SK-N-SH (cell line): Measurements from ENCODE around the gene PCSK6. TPM values are rescaled to one million over a fixed set of nuclear protein-coding genes. Genes with fewer than 3 reads are reported as not detected.

ENCODE experiments used
- CTCF ChIA-PET: fragments of 300-600, 350-600 bp; formaldehyde crosslinking; extraction: SDS; loops from one replicate; lab custom pipeline; 2021; lab: Yijun Ruan, JAX
- POLR2A ChIA-PET: fragments of 350-600 bp; sonication (Branson Sonifier 250); formaldehyde crosslinking; extraction: SDS; loops from one replicate; lab custom pipeline; 2020; ENCODE audit warnings: antibody characterized with exemption, inconsistent platforms; lab: Yijun Ruan, JAX
- DNase-seq: peaks from one replicate; pipeline ENCODE4 v3.0.0; 2012
- H2AFZ ChIP-seq: fragments of 200-600 bp; sonication (generic); 2 replicates; pipeline ENCODE4 v1.8.1; 2016; ENCODE audit warnings: antibody characterized with exemption, mild to moderate bottlenecking, low read depth
- H3F3A ChIP-seq: fragments of 200-600 bp; sonication (generic); replicated peaks from 2 replicates; pipeline ENCODE3; 2016; ENCODE audit warnings: antibody characterized with exemption, mild to moderate bottlenecking; ENCODE audit not compliant: insufficient read depth
- H3K27ac ChIP-seq, 2 experiments: fragments of 200-500 bp in 1 of 2; fragments of 200-600 bp in 1 of 2; sonication (Bioruptor generic) in 1 of 2; sonication (generic), shearing (Covaris generic) in 1 of 2; 2 replicates each; pipeline versions ENCODE4 v1.5.1 to v1.6.1; 2014 to 2016; ENCODE audit warnings: low read depth in 2 of 2, inconsistent platforms in 1 of 2, low read length in 1 of 2, mild to moderate bottlenecking in 1 of 2, mixed read lengths in 1 of 2
- H3K27me3 ChIP-seq: fragments of 200-600 bp; sonication (generic), shearing (Covaris generic); 2 replicates; pipeline ENCODE4 v1.6.1; 2016; ENCODE audit warnings: mixed run types; ENCODE audit not compliant: insufficient read depth
- H3K36me3 ChIP-seq, 2 experiments: fragments of 200-500 bp in 1 of 2; fragments of 200-600 bp in 1 of 2; sonication (Bioruptor generic) in 1 of 2; sonication (generic) in 1 of 2; replicated peaks in 1 of 2; 2 replicates each; pipeline versions ENCODE3 to v1.5.1; 2014 to 2016; ENCODE audit warnings: low read length in 1 of 2, mild to moderate bottlenecking in 1 of 2; ENCODE audit not compliant: insufficient read depth in 2 of 2, control insufficient read depth in 1 of 2
- H3K4me1 ChIP-seq, 2 experiments: fragments of 200-500 bp in 1 of 2; fragments of 200-600 bp in 1 of 2; sonication (Bioruptor generic) in 1 of 2; sonication (generic), shearing (Covaris generic) in 1 of 2; 2 replicates each; pipeline versions ENCODE4 v1.5.1 to v1.6.1; 2014 to 2016; ENCODE audit warnings: low read depth in 1 of 2, low read length in 1 of 2, mixed run types in 1 of 2; ENCODE audit not compliant: insufficient read depth in 2 of 2, control insufficient read depth in 1 of 2
- H3K4me2 ChIP-seq: fragments of 200-600 bp; sonication (generic), shearing (Covaris generic); 2 replicates; pipeline ENCODE4 v1.6.1; 2017; ENCODE audit warnings: mixed run types
- H3K4me3 ChIP-seq, 2 experiments: fragments of 200-500 bp in 1 of 2; fragments of 200-600 bp in 1 of 2; sonication (Bioruptor generic) in 1 of 2; sonication (generic), shearing (Covaris generic) in 1 of 2; 2 replicates each; pipeline versions ENCODE4 v1.5.1 to v1.8.1; 2014 to 2016; ENCODE audit warnings: low read depth in 2 of 2, inconsistent platforms in 1 of 2, low read length in 1 of 2, mild to moderate bottlenecking in 1 of 2, mixed read lengths in 1 of 2, moderate library complexity in 1 of 2
- H3K79me2 ChIP-seq: fragments of 200-600 bp; sonication (generic); 2 replicates; pipeline ENCODE4 v1.8.1; 2017; ENCODE audit warnings: mild to moderate bottlenecking; ENCODE audit not compliant: insufficient read depth
- H3K9ac ChIP-seq: fragments of 200-600 bp; sonication (generic); 2 replicates; pipeline ENCODE4 v1.6.1; 2017; ENCODE audit warnings: mixed run types
- H3K9me2 ChIP-seq: fragments of 200-600 bp; sonication (generic); 2 replicates; pipeline ENCODE4 v1.6.1; 2017; ENCODE audit warnings: mixed run types
- H3K9me3 ChIP-seq: fragments of 200-600 bp; sonication (generic); 2 replicates; pipeline ENCODE4 v1.6.1; 2017; ENCODE audit warnings: mixed run types, mild to moderate bottlenecking, moderate library complexity
- H4K20me1 ChIP-seq: fragments of 200-600 bp; sonication (generic); 2 replicates; pipeline ENCODE4 v1.6.1; 2017; ENCODE audit warnings: mild to moderate bottlenecking, mixed run types; ENCODE audit not compliant: insufficient read depth
- CHD2 ChIP-seq: fragments of 150-350 bp; IDR thresholded peaks from 2 replicates; pipeline ENCODE4 v1.6.1; 2018; ENCODE audit warnings: low read length; ENCODE audit not compliant: partially characterized antibody
- ELF1 ChIP-seq: IDR thresholded peaks from 2 replicates; pipeline ENCODE4 v1.4.0; 2012
- FOSL2 ChIP-seq: IDR thresholded peaks from 2 replicates; pipeline ENCODE4 v1.4.0; 2012; ENCODE audit warnings: low read depth, mild to moderate bottlenecking, moderate library complexity, borderline replicate concordance
- FOXJ3 ChIP-seq: sonication (generic); formaldehyde crosslinking; IDR thresholded peaks from 2 replicates; pipeline ENCODE4 v1.5.1; 2020; ENCODE audit warnings: mild to moderate bottlenecking, missing genetic modification reagents
- GABPA ChIP-seq: IDR thresholded peaks from 2 replicates; pipeline ENCODE4 v1.4.0; 2012; ENCODE audit warnings: low read depth, mild to moderate bottlenecking
- GATA2 ChIP-seq: sonication (generic); formaldehyde crosslinking; IDR thresholded peaks from 2 replicates; pipeline ENCODE4 v1.5.0; 2020; ENCODE audit warnings: mild to moderate bottlenecking, missing genetic modification reagents
- JUND ChIP-seq: IDR thresholded peaks from 2 replicates; pipeline ENCODE4 v1.4.0; 2012
- MEF2A ChIP-seq: IDR thresholded peaks from 2 replicates; pipeline ENCODE4 v1.4.0; 2012; ENCODE audit warnings: low read depth, borderline replicate concordance
- NFIC ChIP-seq: IDR thresholded peaks from 2 replicates; pipeline ENCODE4 v1.4.0; 2012; ENCODE audit warnings: borderline replicate concordance
- NRF1 ChIP-seq: IDR thresholded peaks from 2 replicates; pipeline ENCODE4 v1.6.1; 2012; ENCODE audit warnings: low read depth, mild to moderate bottlenecking, low read length
- TAF1 ChIP-seq: IDR thresholded peaks from 2 replicates; pipeline ENCODE4 v1.6.1; 2012; ENCODE audit warnings: low read depth, mild to moderate bottlenecking, low read length, moderate library complexity, borderline replicate concordance
- TCF12 ChIP-seq: IDR thresholded peaks from 2 replicates; pipeline ENCODE4 v1.4.0; 2012
- YY1 ChIP-seq: IDR thresholded peaks from 2 replicates; pipeline ENCODE4 v1.4.0; 2012; ENCODE audit warnings: low read depth, mild to moderate bottlenecking
- WGBS: methylation state at CpG from one replicate; pipeline ENCODE4 v1.1.6; 2017; ENCODE audit warnings: low lambda C conversion rate; 5-methylcytosine and 5-hydroxymethylcytosine counted together
- polyA plus RNA-seq, 3 experiments: library from polyadenylated mRNA; depleted of rRNA; stranded (reverse); fragments of >200 nt; gene quantifications; 2 replicates each; pipeline ENCODE4 v1.2.3, GENCODE V29; 2012
- TF ChIP-seq, protein P1 (sequence below): IDR thresholded peaks from 2 replicates; pipeline ENCODE4; 2012
- TF ChIP-seq, protein P2 (sequence below): IDR thresholded peaks from 2 replicates; pipeline ENCODE4 v1.4.0; 2012; ENCODE audit warnings: low read depth, borderline replicate concordance
- TF ChIP-seq, protein P3 (sequence below): IDR thresholded peaks from 2 replicates; pipeline ENCODE4 v1.4.0; 2012; ENCODE audit warnings: low read depth
- TF ChIP-seq, protein P4 (sequence below): IDR thresholded peaks from 2 replicates; pipeline ENCODE4 v1.6.1; 2012; ENCODE audit warnings: mild to moderate bottlenecking, low read depth, low read length, moderate library complexity

PCSK6 gene
- polyA plus RNA-seq, 1 of the 3 experiments (the other 2 are of a cell fraction): 0.03 TPM

DNA sequence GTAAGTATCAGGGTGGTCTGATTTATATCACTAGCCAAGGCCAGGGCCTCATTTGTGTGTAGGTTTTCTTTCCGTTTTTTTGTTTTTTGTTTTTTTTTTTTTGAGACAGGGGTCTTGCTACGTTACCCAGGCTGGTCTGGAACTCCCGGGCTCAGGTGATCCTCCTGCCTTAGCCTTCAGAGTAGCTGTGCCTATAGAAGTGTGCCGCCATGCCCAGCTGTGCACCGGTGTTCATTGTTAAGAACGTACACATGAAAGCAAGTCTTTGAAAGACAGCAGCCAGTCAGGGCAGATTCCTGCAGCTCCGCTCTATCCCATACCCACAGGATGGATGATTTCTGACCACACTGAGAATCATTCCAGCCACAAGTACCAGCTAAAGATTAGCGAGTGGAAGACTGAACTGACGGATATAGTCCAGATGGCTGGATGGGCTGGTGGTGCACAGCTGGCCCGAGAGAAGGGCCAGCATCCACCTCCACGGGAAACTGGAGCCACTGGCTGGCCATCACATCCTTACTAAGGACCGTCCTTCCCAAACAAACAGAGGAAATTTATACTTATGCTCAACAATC lies 95.4 kb downstream of the PCSK6 start (continued):
- TF ChIP-seq, protein P1, sequence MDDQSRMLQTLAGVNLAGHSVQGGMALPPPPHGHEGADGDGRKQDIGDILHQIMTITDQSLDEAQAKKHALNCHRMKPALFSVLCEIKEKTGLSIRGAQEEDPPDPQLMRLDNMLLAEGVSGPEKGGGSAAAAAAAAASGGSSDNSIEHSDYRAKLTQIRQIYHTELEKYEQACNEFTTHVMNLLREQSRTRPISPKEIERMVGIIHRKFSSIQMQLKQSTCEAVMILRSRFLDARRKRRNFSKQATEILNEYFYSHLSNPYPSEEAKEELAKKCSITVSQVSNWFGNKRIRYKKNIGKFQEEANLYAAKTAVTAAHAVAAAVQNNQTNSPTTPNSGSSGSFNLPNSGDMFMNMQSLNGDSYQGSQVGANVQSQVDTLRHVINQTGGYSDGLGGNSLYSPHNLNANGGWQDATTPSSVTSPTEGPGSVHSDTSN: no peak
- TF ChIP-seq, protein P2, sequence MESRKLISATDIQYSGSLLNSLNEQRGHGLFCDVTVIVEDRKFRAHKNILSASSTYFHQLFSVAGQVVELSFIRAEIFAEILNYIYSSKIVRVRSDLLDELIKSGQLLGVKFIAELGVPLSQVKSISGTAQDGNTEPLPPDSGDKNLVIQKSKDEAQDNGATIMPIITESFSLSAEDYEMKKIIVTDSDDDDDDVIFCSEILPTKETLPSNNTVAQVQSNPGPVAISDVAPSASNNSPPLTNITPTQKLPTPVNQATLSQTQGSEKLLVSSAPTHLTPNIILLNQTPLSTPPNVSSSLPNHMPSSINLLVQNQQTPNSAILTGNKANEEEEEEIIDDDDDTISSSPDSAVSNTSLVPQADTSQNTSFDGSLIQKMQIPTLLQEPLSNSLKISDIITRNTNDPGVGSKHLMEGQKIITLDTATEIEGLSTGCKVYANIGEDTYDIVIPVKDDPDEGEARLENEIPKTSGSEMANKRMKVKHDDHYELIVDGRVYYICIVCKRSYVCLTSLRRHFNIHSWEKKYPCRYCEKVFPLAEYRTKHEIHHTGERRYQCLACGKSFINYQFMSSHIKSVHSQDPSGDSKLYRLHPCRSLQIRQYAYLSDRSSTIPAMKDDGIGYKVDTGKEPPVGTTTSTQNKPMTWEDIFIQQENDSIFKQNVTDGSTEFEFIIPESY: no peak
- TF ChIP-seq CHD2 (no peak), NRF1 (no peak)
- TF ChIP-seq, all 33 proteins: peak for 0

DNA sequence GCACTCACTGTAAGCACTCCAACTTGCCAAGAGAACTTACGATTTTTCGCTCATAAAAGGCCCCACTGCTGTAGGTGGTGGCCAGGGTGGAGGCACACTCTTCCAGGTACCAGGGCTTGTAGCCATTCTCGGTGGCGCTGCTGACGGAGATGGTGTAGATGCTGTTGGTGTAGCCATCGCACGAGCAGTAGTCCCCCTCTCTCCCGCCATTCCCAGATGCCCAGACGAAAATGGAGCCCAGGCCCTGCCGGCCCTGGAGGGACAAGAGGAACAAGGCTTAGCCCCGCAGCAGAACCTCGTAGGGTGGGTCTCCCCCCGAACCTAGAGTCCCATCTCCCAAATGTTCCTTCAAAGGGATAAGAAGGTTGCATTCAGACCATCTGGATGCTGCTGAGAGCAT lies 96.3 kb downstream of the PCSK6 start:
- Histone ChIP-seq H3K9me2 (no peaks in the 10 kb centered on the region), H3K9ac (no peak overlapping the region), H3K27me3 (no peaks in the 10 kb centered on the region; the same call in 1 of the 2 replicates), H3K4me2 (no peak overlapping the region), H2AFZ (no peak overlapping the region), H3K36me3 (no peaks in the 10 kb centered on the region), H3K79me2 (no peaks in the 10 kb centered on the region), H3F3A (no peaks in the 10 kb centered on the region), H4K20me1 (no peaks in the 10 kb centered on the region), H3K27ac (no peak overlapping the region), H3K4me1 (no peaks in the 10 kb centered on the region), H3K9me3 (no peaks in the 10 kb centered on the region), H3K4me3 (no peak overlapping the region)
- TF ChIP-seq NFIC: no peak
- TF ChIP-seq TAF1: no peak
- no peak for TF ChIP-seq GATA2 (CRISPR knock-in tag)
- TF ChIP-seq MEF2A: no peak
- WGBS: 51% methylated on average over 12 of the region's 13 CpGs
- no peak for DNase-seq
- ChIA-PET POLR2A (no interaction called here), CTCF (no interaction called here)

DNA sequence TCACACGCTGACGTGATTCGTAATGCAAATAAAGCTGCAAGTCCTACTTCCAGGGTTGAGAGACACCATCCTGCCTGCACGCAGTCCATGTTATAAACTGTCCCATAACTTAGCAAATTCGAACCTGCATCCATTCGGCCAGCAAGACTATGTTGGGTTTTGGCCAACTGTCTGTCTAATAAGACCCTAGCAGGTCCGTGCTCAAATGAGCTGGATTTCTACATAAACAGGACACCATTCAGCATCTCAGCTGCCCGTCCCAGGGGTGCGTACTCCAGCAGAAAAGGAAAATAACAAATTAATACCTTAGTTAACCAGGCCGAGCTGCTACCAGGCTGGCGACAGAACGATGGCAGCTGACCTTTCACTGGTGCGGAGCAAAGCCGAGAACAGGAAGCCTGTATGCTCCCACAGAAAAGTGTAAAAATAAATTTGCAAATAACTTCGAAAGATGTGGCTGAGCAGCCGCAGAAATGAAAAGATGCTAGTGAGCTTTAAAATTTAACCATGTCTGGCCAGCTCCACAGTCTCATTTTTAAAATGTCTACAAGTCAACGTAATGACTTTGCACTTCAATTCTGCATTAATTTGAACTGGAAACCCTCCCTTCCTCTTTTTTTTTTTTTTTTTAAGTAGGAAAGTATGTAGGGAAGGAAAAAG lies 97.4 kb downstream of the PCSK6 start:
- POLR2A ChIA-PET: no interaction called here
- no peak overlapping the region for H3K9ac ChIP-seq
- H3K9me2 ChIP-seq: no peaks in the 10 kb centered on the region
- no peaks in the 10 kb centered on the region for H3K36me3 ChIP-seq
- no peaks in the 10 kb centered on the region for H3K9me3 ChIP-seq
- no peak overlapping the region for H3K4me3 ChIP-seq
- no peaks in the 10 kb centered on the region; the same call in 1 of the 2 replicates for H3K27me3 ChIP-seq
- no peaks in the 10 kb centered on the region for H3K4me1 ChIP-seq
- H3K79me2 ChIP-seq: no peaks in the 10 kb centered on the region
- no peak overlapping the region for H3K27ac ChIP-seq
- no peak for DNase-seq
- WGBS: 68% methylated on average over 17 of the region's 17 CpGs
- no peak overlapping the region for H3K4me2 ChIP-seq
- H3F3A ChIP-seq: no peaks in the 10 kb centered on the region
- no peak overlapping the region for H2AFZ ChIP-seq
- CTCF ChIA-PET: interaction anchor here (0.6 to 1.3 kb wide), 2 partner anchors 43 to 250 kb away, joined by 3 to 4 read pairs; no protein-coding TSS in a partner anchor
- no peaks in the 10 kb centered on the region for H4K20me1 ChIP-seq
- TF ChIP-seq ELF1: no peak
- TF ChIP-seq, protein P3, sequence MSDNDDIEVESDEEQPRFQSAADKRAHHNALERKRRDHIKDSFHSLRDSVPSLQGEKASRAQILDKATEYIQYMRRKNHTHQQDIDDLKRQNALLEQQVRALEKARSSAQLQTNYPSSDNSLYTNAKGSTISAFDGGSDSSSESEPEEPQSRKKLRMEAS: no peak
- TF ChIP-seq, protein P2: no peak
- TF ChIP-seq FOXJ3 (CRISPR knock-in tag): no peak
- TF ChIP-seq YY1: no peak
- TF ChIP-seq JUND: no peak
- no peak for TF ChIP-seq TCF12
- no peak for TF ChIP-seq GABPA
- TF ChIP-seq, protein P4, sequence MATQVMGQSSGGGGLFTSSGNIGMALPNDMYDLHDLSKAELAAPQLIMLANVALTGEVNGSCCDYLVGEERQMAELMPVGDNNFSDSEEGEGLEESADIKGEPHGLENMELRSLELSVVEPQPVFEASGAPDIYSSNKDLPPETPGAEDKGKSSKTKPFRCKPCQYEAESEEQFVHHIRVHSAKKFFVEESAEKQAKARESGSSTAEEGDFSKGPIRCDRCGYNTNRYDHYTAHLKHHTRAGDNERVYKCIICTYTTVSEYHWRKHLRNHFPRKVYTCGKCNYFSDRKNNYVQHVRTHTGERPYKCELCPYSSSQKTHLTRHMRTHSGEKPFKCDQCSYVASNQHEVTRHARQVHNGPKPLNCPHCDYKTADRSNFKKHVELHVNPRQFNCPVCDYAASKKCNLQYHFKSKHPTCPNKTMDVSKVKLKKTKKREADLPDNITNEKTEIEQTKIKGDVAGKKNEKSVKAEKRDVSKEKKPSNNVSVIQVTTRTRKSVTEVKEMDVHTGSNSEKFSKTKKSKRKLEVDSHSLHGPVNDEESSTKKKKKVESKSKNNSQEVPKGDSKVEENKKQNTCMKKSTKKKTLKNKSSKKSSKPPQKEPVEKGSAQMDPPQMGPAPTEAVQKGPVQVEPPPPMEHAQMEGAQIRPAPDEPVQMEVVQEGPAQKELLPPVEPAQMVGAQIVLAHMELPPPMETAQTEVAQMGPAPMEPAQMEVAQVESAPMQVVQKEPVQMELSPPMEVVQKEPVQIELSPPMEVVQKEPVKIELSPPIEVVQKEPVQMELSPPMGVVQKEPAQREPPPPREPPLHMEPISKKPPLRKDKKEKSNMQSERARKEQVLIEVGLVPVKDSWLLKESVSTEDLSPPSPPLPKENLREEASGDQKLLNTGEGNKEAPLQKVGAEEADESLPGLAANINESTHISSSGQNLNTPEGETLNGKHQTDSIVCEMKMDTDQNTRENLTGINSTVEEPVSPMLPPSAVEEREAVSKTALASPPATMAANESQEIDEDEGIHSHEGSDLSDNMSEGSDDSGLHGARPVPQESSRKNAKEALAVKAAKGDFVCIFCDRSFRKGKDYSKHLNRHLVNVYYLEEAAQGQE: no peak
- no peak for TF ChIP-seq FOSL2
